ENCODE data around the gene IMP4. TPM values are rescaled to one million over a fixed set of nuclear protein-coding genes. Genes with fewer than 3 reads are reported as not detected.
A peak's percentile ranks its signal among the peaks of the same experiment; 100 is the strongest.

The IMP4 gene
- total and polyA plus RNA-seq, 2 of the 13 experiments (the other 11 are each of a cell fraction or from before 2014, with no cell fraction given) = 142 to 158 TPM

DNA sequence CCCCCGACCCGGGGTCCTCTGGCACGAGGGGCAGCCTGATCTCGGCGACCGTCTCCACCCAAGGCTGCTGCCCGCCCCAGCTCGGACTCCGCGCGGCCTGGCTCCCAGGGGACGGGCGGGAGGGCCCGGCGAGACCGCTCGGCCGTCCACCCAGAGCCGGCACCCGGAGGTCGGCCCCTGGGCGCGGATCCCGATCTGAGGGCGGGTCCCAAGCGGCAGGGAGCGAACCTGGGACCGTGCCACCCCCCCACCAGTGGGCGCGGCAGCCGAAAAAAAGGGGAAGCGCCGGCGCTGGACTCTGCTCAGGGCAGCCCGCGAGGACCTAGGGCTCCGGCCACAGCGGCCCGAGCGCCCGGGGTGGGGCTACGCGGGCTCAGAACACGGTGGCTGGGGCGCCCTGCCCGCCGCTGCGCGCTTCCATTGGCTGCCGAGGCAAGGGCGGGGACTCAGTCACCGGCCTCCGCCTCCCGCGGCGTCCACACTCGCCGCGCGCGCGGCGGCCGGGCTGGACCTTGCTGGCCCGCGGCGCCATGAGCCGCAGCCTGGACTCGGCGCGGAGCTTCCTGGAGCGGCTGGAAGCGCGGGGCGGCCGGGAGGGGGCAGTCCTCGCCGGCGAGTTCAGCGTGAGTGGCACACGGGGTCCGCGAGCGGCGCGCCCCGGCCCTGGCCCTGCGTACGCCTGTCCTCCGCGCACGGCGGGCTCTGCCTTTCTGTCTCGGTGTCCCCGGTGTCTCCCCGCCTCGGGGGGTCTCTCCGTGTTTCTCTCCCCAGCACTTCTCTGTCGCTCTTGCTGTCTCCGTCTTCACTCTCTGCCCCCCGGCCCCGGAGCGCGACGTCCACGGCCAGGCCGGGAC, 13.1 kb downstream of the IMP4 start, which contains the start of gene PTPN18 (continued):
- TF ChIP-seq, protein P1, sequence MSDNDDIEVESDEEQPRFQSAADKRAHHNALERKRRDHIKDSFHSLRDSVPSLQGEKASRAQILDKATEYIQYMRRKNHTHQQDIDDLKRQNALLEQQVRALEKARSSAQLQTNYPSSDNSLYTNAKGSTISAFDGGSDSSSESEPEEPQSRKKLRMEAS (IDR thresholded peaks at IDR 0.05) = peak; percentile 91
- TF ChIP-seq CHCHD3 (CRISPR knock-in tag; IDR thresholded peaks at IDR 0.05) (0 out of 2 replicates have a peak, but pooled peaks have one; percentile 70), ZFAT (CRISPR knock-in tag; conservative IDR thresholded peaks at IDR 0.05) (0 out of 2 replicates have a peak, but pooled peaks have one; percentile 59), MIER2 (CRISPR knock-in tag; IDR thresholded peaks at IDR 0.05) (peak; percentile 49; the same call in 1 of the 2 replicates), HNRNPK (IDR thresholded peaks at IDR 0.05; ENCODE audit: low read depth, low read length, poor library complexity, severe bottlenecking) (no peak), GTF2F1 (IDR thresholded peaks at IDR 0.05; ENCODE audit: low read length) (no peak), TCF12 (IDR thresholded peaks at IDR 0.05) (no peak), TCF12 (CRISPR knock-in tag; IDR thresholded peaks at IDR 0.05) (peak; percentile 62; the same call in 1 of the 2 replicates), RBAK (CRISPR knock-in tag; IDR thresholded peaks at IDR 0.05) (no peak), BRD4 (CRISPR knock-in tag; IDR thresholded peaks at IDR 0.05) (peak; percentile 44; the same call in 1 of the 2 replicates), MEIS2 (CRISPR knock-in tag; IDR thresholded peaks at IDR 0.05) (peak; percentile 30; the same call in 1 of the 2 replicates), NFE2 (CRISPR knock-in tag; IDR thresholded peaks at IDR 0.05) (no peak), NBN (conservative IDR thresholded peaks at IDR 0.05) (no peak), HOXA7 (CRISPR knock-in tag; IDR thresholded peaks at IDR 0.05) (no peak)
- TF ChIP-seq, protein P2, sequence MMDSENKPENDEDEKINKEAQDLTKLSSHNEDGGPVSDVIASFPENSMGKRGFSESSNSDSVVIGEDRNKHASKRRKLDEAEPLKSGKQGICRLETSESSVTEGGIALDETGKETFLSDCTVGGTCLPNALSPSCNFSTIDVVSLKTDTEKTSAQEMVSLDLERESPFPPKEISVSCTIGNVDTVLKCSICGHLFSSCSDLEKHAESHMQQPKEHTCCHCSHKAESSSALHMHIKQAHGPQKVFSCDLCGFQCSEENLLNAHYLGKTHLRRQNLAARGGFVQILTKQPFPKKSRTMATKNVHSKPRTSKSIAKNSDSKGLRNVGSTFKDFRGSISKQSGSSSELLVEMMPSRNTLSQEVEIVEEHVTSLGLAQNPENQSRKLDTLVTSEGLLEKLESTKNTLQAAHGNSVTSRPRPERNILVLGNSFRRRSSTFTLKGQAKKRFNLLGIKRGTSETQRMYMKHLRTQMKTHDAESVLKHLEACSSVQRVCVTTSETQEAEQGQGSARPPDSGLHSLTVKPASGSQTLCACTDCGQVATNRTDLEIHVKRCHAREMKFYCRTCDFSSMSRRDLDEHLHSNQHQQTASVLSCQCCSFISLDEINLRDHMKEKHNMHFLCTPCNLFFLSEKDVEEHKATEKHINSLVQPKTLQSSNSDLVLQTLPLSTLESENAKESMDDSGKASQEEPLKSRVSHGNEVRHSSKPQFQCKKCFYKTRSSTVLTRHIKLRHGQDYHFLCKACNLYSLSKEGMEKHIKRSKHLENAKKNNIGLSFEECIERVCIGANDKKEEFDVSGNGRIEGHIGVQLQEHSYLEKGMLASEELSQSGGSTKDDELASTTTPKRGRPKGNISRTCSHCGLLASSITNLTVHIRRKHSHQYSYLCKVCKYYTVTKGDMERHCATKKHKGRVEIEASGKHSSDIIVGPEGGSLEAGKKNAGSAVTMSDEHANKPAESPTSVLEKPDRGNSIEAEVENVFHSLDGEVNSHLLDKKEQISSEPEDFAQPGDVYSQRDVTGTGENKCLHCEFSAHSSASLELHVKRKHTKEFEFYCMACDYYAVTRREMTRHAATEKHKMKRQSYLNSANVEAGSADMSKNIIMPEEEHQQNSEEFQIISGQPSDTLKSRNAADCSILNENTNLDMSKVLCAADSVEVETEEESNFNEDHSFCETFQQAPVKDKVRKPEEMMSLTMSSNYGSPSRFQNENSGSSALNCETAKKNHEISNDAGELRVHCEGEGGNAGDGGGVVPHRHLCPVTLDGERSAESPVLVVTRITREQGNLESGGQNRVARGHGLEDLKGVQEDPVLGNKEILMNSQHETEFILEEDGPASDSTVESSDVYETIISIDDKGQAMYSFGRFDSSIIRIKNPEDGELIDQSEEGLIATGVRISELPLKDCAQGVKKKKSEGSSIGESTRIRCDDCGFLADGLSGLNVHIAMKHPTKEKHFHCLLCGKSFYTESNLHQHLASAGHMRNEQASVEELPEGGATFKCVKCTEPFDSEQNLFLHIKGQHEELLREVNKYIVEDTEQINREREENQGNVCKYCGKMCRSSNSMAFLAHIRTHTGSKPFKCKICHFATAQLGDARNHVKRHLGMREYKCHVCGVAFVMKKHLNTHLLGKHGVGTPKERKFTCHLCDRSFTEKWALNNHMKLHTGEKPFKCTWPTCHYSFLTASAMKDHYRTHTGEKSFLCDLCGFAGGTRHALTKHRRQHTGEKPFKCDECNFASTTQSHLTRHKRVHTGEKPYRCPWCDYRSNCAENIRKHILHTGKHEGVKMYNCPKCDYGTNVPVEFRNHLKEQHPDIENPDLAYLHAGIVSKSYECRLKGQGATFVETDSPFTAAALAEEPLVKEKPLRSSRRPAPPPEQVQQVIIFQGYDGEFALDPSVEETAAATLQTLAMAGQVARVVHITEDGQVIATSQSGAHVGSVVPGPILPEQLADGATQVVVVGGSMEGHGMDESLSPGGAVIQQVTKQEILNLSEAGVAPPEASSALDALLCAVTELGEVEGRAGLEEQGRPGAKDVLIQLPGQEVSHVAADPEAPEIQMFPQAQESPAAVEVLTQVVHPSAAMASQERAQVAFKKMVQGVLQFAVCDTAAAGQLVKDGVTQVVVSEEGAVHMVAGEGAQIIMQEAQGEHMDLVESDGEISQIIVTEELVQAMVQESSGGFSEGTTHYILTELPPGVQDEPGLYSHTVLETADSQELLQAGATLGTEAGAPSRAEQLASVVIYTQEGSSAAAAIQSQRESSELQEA (CRISPR knock-in tag; IDR thresholded peaks at IDR 0.05; ENCODE audit: not compliant biosample characterization) = peak; percentile 93
- TF ChIP-seq, protein P3, sequence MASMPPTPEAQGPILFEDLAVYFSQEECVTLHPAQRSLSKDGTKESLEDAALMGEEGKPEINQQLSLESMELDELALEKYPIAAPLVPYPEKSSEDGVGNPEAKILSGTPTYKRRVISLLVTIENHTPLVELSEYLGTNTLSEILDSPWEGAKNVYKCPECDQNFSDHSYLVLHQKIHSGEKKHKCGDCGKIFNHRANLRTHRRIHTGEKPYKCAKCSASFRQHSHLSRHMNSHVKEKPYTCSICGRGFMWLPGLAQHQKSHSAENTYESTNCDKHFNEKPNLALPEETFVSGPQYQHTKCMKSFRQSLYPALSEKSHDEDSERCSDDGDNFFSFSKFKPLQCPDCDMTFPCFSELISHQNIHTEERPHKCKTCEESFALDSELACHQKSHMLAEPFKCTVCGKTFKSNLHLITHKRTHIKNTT (CRISPR knock-in tag; IDR thresholded peaks at IDR 0.05) = no peak
- TF ChIP-seq, protein P4, sequence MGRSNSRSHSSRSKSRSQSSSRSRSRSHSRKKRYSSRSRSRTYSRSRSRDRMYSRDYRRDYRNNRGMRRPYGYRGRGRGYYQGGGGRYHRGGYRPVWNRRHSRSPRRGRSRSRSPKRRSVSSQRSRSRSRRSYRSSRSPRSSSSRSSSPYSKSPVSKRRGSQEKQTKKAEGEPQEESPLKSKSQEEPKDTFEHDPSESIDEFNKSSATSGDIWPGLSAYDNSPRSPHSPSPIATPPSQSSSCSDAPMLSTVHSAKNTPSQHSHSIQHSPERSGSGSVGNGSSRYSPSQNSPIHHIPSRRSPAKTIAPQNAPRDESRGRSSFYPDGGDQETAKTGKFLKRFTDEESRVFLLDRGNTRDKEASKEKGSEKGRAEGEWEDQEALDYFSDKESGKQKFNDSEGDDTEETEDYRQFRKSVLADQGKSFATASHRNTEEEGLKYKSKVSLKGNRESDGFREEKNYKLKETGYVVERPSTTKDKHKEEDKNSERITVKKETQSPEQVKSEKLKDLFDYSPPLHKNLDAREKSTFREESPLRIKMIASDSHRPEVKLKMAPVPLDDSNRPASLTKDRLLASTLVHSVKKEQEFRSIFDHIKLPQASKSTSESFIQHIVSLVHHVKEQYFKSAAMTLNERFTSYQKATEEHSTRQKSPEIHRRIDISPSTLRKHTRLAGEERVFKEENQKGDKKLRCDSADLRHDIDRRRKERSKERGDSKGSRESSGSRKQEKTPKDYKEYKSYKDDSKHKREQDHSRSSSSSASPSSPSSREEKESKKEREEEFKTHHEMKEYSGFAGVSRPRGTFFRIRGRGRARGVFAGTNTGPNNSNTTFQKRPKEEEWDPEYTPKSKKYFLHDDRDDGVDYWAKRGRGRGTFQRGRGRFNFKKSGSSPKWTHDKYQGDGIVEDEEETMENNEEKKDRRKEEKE (IDR thresholded peaks at IDR 0.05) = no peak
